ENCODE results near the gene GSKIP.

- TF ChIP-seq CTCF (IDR thresholded peaks at IDR 0.05) = no peak
- TF ChIP-seq POLR2A (IDR thresholded peaks at IDR 0.05) = no peak
These were observed 35.6 kb downstream of the GSKIP start for GRCh38 chr14:96398921-96399320.

All from esophagus squamous epithelium (tissue), 4 donors.